GM12878 (cell line): ENCODE results near the gene KRTAP10-6. TPM values are rescaled to one million over a fixed set of nuclear protein-coding genes. Genes with fewer than 3 reads are reported as not detected.

ENCODE experiments used
- ATAC-seq: fragments of 200-7000 bp; cut with Tn5 transposase; 3 replicates; pipeline ENCODE4 v1.9.1; 2020; ENCODE audit warnings: mild to moderate bottlenecking, moderate library complexity
- BruUV-seq: library from RNA; stranded (reverse); fragments of 400-500 nt; replicated peaks from 2 replicates; lab custom pipeline; 2021; lab: Mats Ljungman, UMichigan
- CTCF ChIA-PET: fragments of 300-600 bp; sonication (Branson Sonifier 250); formaldehyde crosslinking; extraction: SDS; loops from one replicate; lab custom pipeline; 2021; ENCODE audit warnings: inconsistent platforms; lab: Yijun Ruan, JAX
- POLR2A ChIA-PET: fragments of 350-600 bp; formaldehyde crosslinking; extraction: SDS; loops from one replicate; lab custom pipeline; 2021; ENCODE audit warnings: inconsistent platforms; lab: Charles Lee
- RAD21 ChIA-PET: fragments of 300-600 bp; sonication (Branson Sonifier 250); formaldehyde crosslinking; loops from one replicate; lab custom pipeline; 2023; ENCODE audit warnings: antibody characterized with exemption; ENCODE audit not compliant: unreplicated experiment; lab: Charles Lee
- SMC1A ChIA-PET: fragments of 300-600 bp; sonication (Branson Sonifier 250); formaldehyde crosslinking; loops from one replicate; lab custom pipeline; 2023; ENCODE audit not compliant: unreplicated experiment, uncharacterized antibody; lab: Charles Lee
- DNase-seq: peaks from one replicate; pipeline ENCODE4 v3.0.0-alpha.2; 2011; ENCODE audit warnings: low read depth, low spot score
- FAIRE-seq: peaks from 3 replicates; lab custom pipeline; 2011; peaks lifted over from hg19 to GRCh38; lab: Jason Lieb, UNC
- H2AFZ ChIP-seq: 2 replicates; pipeline ENCODE4 v1.6.0; 2011; ENCODE audit warnings: low read depth, low read length, control low read depth; ENCODE audit not compliant: control insufficient read depth
- H3K27ac ChIP-seq: 2 replicates; pipeline ENCODE4 v1.5.1; 2011; ENCODE audit warnings: control low read depth; ENCODE audit not compliant: control insufficient read depth, insufficient read depth
- H3K27me3 ChIP-seq, 2 experiments: replicated peaks in 1 of 2; 2 replicates each; pipeline versions ENCODE4 v1.6.0 to v1.6.1; 2011; ENCODE audit warnings: low read length in 1 of 2; ENCODE audit not compliant: control insufficient read depth in 2 of 2, insufficient read depth in 2 of 2
- H3K36me3 ChIP-seq, 2 experiments: 2 replicates each; pipeline ENCODE4 v1.5.1; 2011; ENCODE audit warnings: low read length in 1 of 2; ENCODE audit not compliant: control insufficient read depth in 2 of 2, insufficient read depth in 2 of 2
- H3K4me1 ChIP-seq: 2 replicates; pipeline ENCODE4 v1.6.1; 2011; ENCODE audit warnings: mild to moderate bottlenecking, low read length, moderate library complexity, mixed read lengths; ENCODE audit not compliant: control insufficient read depth, insufficient read depth
- H3K4me2 ChIP-seq: 2 replicates; pipeline ENCODE4 v1.6.0; 2011; ENCODE audit warnings: control low read depth; ENCODE audit not compliant: control insufficient read depth, insufficient read depth
- H3K4me3 ChIP-seq: fragments of 200-600 bp; sonication (generic); 2 replicates; pipeline ENCODE4 v1.5.1; 2016
- H3K79me2 ChIP-seq: 2 replicates; pipeline ENCODE4 v1.6.0; 2011; ENCODE audit warnings: low read length; ENCODE audit not compliant: control insufficient read depth, insufficient read depth
- H3K9ac ChIP-seq: 2 replicates; pipeline ENCODE4 v1.8.0; 2011; ENCODE audit warnings: low read length, control low read depth, mixed read lengths; ENCODE audit not compliant: control insufficient read depth, insufficient read depth
- H3K9me3 ChIP-seq: replicated peaks from 3 replicates; pipeline ENCODE4 v1.5.1; 2011; ENCODE audit warnings: mild to moderate bottlenecking, low read length; ENCODE audit not compliant: control insufficient read depth, insufficient read depth
- H4K20me1 ChIP-seq: 2 replicates; pipeline ENCODE4 v1.6.0; 2011; ENCODE audit not compliant: control insufficient read depth, insufficient read depth
- BCL11A ChIP-seq: IDR thresholded peaks from 2 replicates; pipeline ENCODE4 v1.6.1; 2011; ENCODE audit warnings: low read depth, low read length
- CREM ChIP-seq: IDR thresholded peaks from 2 replicates; pipeline ENCODE4 v1.6.1; 2014; ENCODE audit warnings: antibody characterized with exemption, low read depth
- FOXM1 ChIP-seq: IDR thresholded peaks from 2 replicates; pipeline ENCODE4 v1.6.1; 2012; ENCODE audit warnings: low read depth, mild to moderate bottlenecking, inconsistent platforms, low read length, moderate library complexity
- IKZF2 ChIP-seq, 2 experiments: fragments of 450-650 bp; IDR thresholded peaks; 2 replicates each; pipeline ENCODE4 v1.6.1; 2017; ENCODE audit warnings: mild to moderate bottlenecking in 2 of 2, moderate library complexity in 2 of 2
- NBN ChIP-seq: fragments of 450-650 bp; IDR thresholded peaks from 2 replicates; pipeline ENCODE4 v1.6.1; 2016
- POLR2A ChIP-seq: IDR thresholded peaks from 2 replicates; pipeline ENCODE4 v1.6.1; 2011; ENCODE audit warnings: low read depth, mild to moderate bottlenecking, low read length
- ZNF217 ChIP-seq: fragments of 450-650 bp; IDR thresholded peaks from 2 replicates; pipeline ENCODE4 v1.6.1; 2017; ENCODE audit warnings: antibody characterized with exemption, mild to moderate bottlenecking
- WGBS: methylation state at CpG from one replicate; pipeline ENCODE4 v1.1.6; 2016; ENCODE audit warnings: low lambda C conversion rate; ENCODE audit not compliant: insufficient replicate concordance, insufficient coverage; ENCODE audit errors: missing lambda C conversion rate; 5-methylcytosine and 5-hydroxymethylcytosine counted together
- in situ Hi-C: fragments of 300-500 bp; cut with MboI; formaldehyde crosslinking; loops from 9 replicates; pipeline ENCODE4 v1.14.3; 2018; ENCODE audit warnings: mixed read lengths
- intact Hi-C: fragments of 100-400 bp; cut with micrococcal nuclease; formaldehyde crosslinking; loops from one replicate; pipeline ENCODE4 v1.14.2; 2022; ENCODE audit not compliant: unreplicated experiment
- polyA plus RNA-seq, 11 experiments: library from polyadenylated mRNA; depleted of rRNA in 4 of 11; unstranded in 6 of 11; stranded (reverse) in 5 of 11; fragments of >200 nt; fragmentation: Nextera tagmentation in 4 of 11; fragmentation: Illumina TruSeq in 1 of 11; extraction: Ambion mirVana in 4 of 11; extraction: Trizol in 1 of 11; gene quantifications; 1 replicate in 1 of 11; 2 replicates in 10 of 11; pipeline versions ENCODE4 v1.2.1 to v1.2.3, GENCODE V29; 2011 to 2016; ENCODE audit warnings: inconsistent platforms in 2 of 11, missing spikeins in 2 of 11, low read depth in 1 of 11
- total RNA-seq, 4 experiments: library from RNA; depleted of rRNA in 3 of 4; stranded (reverse); fragments of >200 nt in 3 of 4; fragmentation: Illumina TruSeq in 1 of 4; extraction: Trizol in 1 of 4; gene quantifications; 2 replicates each; pipeline versions ENCODE4 v1.2.1 to v1.2.3, GENCODE V29; 2013 to 2021
- TF ChIP-seq, protein P1 (sequence below): fragments of 450-650 bp; IDR thresholded peaks from 2 replicates; pipeline ENCODE4 v1.6.1; 2017; ENCODE audit warnings: antibody characterized with exemption, mild to moderate bottlenecking, moderate library complexity
- TF ChIP-seq, protein P2 (sequence below): IDR thresholded peaks from 2 replicates; pipeline ENCODE4 v1.6.1; 2011; ENCODE audit warnings: borderline replicate concordance, low read depth, mild to moderate bottlenecking, moderate library complexity, low read length; ENCODE audit not compliant: insufficient read depth, poor library complexity, severe bottlenecking

KRTAP10-6 gene
- total and polyA plus RNA-seq, 10 of the 15 experiments (the other 5 are each of a cell fraction or from before 2014, with no cell fraction given) = not detected

- SMC1A ChIA-PET = no interaction called here
- 12% methylated on average over 17 of the region's 17 CpGs for WGBS
- Histone ChIP-seq H4K20me1 (no peaks in the 10 kb centered on the region), H3K27ac (no peak overlapping the region), H3K9me3 (no peaks in the 10 kb centered on the region; the same call in 2 of the 3 replicates), H3K79me2 (no peaks in the 10 kb centered on the region), H3K4me3 (no peak overlapping the region), H3K27me3 (no peaks in the 10 kb centered on the region), H3K4me1 (no peaks in the 10 kb centered on the region), H3K36me3 (no peaks in the 10 kb centered on the region), H2AFZ (no peak overlapping the region), H3K4me2 (no peak overlapping the region), H3K9ac (no peak overlapping the region)
- FAIRE-seq (no peak), DNase-seq (no peak), ATAC-seq (no peak)
- intact Hi-C loops (no loop called here), in situ Hi-C loops (no loop called here)
- POLR2A ChIA-PET = no interaction called here
- no TSS peak for BruUV-seq
- CTCF ChIA-PET = no interaction called here
- TF ChIP-seq, protein P1, sequence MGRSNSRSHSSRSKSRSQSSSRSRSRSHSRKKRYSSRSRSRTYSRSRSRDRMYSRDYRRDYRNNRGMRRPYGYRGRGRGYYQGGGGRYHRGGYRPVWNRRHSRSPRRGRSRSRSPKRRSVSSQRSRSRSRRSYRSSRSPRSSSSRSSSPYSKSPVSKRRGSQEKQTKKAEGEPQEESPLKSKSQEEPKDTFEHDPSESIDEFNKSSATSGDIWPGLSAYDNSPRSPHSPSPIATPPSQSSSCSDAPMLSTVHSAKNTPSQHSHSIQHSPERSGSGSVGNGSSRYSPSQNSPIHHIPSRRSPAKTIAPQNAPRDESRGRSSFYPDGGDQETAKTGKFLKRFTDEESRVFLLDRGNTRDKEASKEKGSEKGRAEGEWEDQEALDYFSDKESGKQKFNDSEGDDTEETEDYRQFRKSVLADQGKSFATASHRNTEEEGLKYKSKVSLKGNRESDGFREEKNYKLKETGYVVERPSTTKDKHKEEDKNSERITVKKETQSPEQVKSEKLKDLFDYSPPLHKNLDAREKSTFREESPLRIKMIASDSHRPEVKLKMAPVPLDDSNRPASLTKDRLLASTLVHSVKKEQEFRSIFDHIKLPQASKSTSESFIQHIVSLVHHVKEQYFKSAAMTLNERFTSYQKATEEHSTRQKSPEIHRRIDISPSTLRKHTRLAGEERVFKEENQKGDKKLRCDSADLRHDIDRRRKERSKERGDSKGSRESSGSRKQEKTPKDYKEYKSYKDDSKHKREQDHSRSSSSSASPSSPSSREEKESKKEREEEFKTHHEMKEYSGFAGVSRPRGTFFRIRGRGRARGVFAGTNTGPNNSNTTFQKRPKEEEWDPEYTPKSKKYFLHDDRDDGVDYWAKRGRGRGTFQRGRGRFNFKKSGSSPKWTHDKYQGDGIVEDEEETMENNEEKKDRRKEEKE = no peak
- TF ChIP-seq CREM = no peak
- TF ChIP-seq, protein P2, sequence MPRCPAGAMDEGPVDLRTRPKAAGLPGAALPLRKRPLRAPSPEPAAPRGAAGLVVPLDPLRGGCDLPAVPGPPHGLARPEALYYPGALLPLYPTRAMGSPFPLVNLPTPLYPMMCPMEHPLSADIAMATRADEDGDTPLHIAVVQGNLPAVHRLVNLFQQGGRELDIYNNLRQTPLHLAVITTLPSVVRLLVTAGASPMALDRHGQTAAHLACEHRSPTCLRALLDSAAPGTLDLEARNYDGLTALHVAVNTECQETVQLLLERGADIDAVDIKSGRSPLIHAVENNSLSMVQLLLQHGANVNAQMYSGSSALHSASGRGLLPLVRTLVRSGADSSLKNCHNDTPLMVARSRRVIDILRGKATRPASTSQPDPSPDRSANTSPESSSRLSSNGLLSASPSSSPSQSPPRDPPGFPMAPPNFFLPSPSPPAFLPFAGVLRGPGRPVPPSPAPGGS = no peak
- no peak for TF ChIP-seq NBN
- TF ChIP-seq FOXM1 = no peak
- TF ChIP-seq ZNF217 = no peak
- TF ChIP-seq POLR2A = no peak
- no peak for TF ChIP-seq IKZF2 (IDR thresholded peaks at IDR 0.05)
- TF ChIP-seq BCL11A = no peak
- RAD21 ChIA-PET = no interaction called here
Measured at GRCh38 chr21:44603109-44603875, 11.0 kb upstream of the KRTAP10-6 start.
